IMR-90 (cell line): Measurements from ENCODE around the gene ERC2.

ENCODE experiments used
- BHLHE40 ChIP-seq: fragments of 150-350 bp; IDR thresholded peaks from 2 replicates; pipeline ENCODE4 v1.6.1; 2016; ENCODE audit warnings: mild to moderate bottlenecking, low read depth, low read length
- CEBPB ChIP-seq: IDR thresholded peaks from 2 replicates; pipeline ENCODE4 v1.6.1; 2012; ENCODE audit warnings: low read depth, low read length, improper control_type of control experiment
- CHD1 ChIP-seq: IDR thresholded peaks from 2 replicates; pipeline ENCODE4 v1.6.1; 2012; ENCODE audit warnings: low read depth, low read length, improper control_type of control experiment
- CTCF ChIP-seq: conservative IDR thresholded peaks from 2 replicates; pipeline ENCODE4 v1.5.1; 2012; ENCODE audit warnings: mild to moderate bottlenecking, low read depth, low read length, improper control_type of control experiment
- FOS ChIP-seq: fragments of 150-350 bp; IDR thresholded peaks from 2 replicates; pipeline ENCODE4 v1.6.1; 2016; ENCODE audit warnings: low read depth, low read length
- MAFK ChIP-seq: IDR thresholded peaks from 2 replicates; pipeline ENCODE4 v1.6.1; 2012; ENCODE audit warnings: low read depth, low read length, improper control_type of control experiment
- MAZ ChIP-seq: IDR thresholded peaks from 2 replicates; pipeline ENCODE4 v1.6.1; 2012; ENCODE audit warnings: low read depth, mild to moderate bottlenecking, low read length, improper control_type of control experiment, moderate library complexity, borderline replicate concordance
- MXI1 ChIP-seq: IDR thresholded peaks from 2 replicates; pipeline ENCODE4 v1.6.1; 2012; ENCODE audit warnings: low read depth, mild to moderate bottlenecking, low read length, moderate library complexity, borderline replicate concordance
- NFE2L2 ChIP-seq: fragments of 150-350 bp; IDR thresholded peaks from 2 replicates; pipeline ENCODE4 v1.6.1; 2016; ENCODE audit warnings: low read depth, mild to moderate bottlenecking, low read length
- POLR2A ChIP-seq: IDR thresholded peaks from 2 replicates; pipeline ENCODE4 v1.6.1; 2012; ENCODE audit warnings: mild to moderate bottlenecking, low read depth, low read length
- RAD21 ChIP-seq: IDR thresholded peaks from 2 replicates; pipeline ENCODE4 v1.6.1; 2012; ENCODE audit warnings: low read length, improper control_type of control experiment
- RCOR1 ChIP-seq: IDR thresholded peaks from 2 replicates; pipeline ENCODE4 v1.6.1; 2012; ENCODE audit warnings: mild to moderate bottlenecking, low read length, improper control_type of control experiment; ENCODE audit not compliant: insufficient replicate concordance
- SMC3 ChIP-seq: fragments of 150-350 bp; IDR thresholded peaks from 2 replicates; pipeline ENCODE4 v1.6.1; 2016; ENCODE audit warnings: low read depth, mild to moderate bottlenecking, antibody characterized with exemption, low read length, moderate library complexity
- USF2 ChIP-seq: fragments of 150-350 bp; IDR thresholded peaks from 2 replicates; pipeline ENCODE4 v1.6.1; 2017; ENCODE audit warnings: mild to moderate bottlenecking, antibody characterized with exemption, low read length, low read depth

- no peak for TF ChIP-seq CTCF
- TF ChIP-seq SMC3, result no peak
- TF ChIP-seq MAZ, result no peak
- TF ChIP-seq MXI1, result no peak
- TF ChIP-seq RAD21, result no peak
- TF ChIP-seq POLR2A, result no peak
- no peak for TF ChIP-seq BHLHE40
- no peak for TF ChIP-seq USF2
- TF ChIP-seq CEBPB, result peak; percentile 57; the same call in 1 of the 2 replicates
- no peak for TF ChIP-seq FOS
- no peak for TF ChIP-seq CHD1
- no peak for TF ChIP-seq MAFK
- no peak for TF ChIP-seq RCOR1
- no peak for TF ChIP-seq NFE2L2
Measured at GRCh38 chr3:55623786-55624185, 844.5 kb downstream of the ERC2 start.
